HCT116 (cell line): Measurements from ENCODE around the gene TRIM59. TPM values are rescaled to one million over a fixed set of nuclear protein-coding genes. Genes with fewer than 3 reads are reported as not detected.

Experiments used
- ATAC-seq: fragments of 200-7000 bp; cut with Tn5 transposase; 2 replicates; pipeline ENCODE4 v1.9.1; 2020; ENCODE audit warnings: mild to moderate bottlenecking, moderate library complexity
- BruUV-seq: library from RNA; stranded (reverse); fragments of 400-500 nt; replicated peaks from 2 replicates; lab custom pipeline; 2021; lab: Mats Ljungman, UMichigan
- CTCF ChIA-PET: fragments of 300-600 bp; sonication (Branson Sonifier 250); formaldehyde crosslinking; loops from one replicate; lab custom pipeline; 2021; ENCODE audit warnings: antibody characterized with exemption; lab: Charles Lee
- POLR2A ChIA-PET: fragments of 300-600, 350-600 bp; sonication (Branson Sonifier 250); formaldehyde crosslinking; loops from one replicate; lab custom pipeline; 2021; ENCODE audit warnings: antibody characterized with exemption; lab: Charles Lee
- RAD21 ChIA-PET, 2 experiments: fragments of 300-600 bp; sonication (Branson Sonifier 250); formaldehyde crosslinking; loops; one replicate each; lab custom pipeline; 2023; ENCODE audit warnings: low total read pairs in 2 of 2; ENCODE audit not compliant: uncharacterized antibody in 2 of 2, unreplicated experiment in 2 of 2, low non-redundant PET in 1 of 2; lab: Charles Lee
- DNase-seq: peaks from one replicate; pipeline ENCODE4 v3.0.0-alpha.2; 2010; ENCODE audit warnings: low read depth, low spot score
- H2AFZ ChIP-seq: fragments of 200-600 bp; shearing (Covaris generic), sonication (generic); 2 replicates; pipeline ENCODE4 v1.6.1; 2017; ENCODE audit warnings: low read depth, mixed run types, mixed read lengths, antibody characterized with exemption, low read length; ENCODE audit not compliant: poor library complexity, severe bottlenecking
- H3K27ac ChIP-seq: 2 replicates; pipeline ENCODE4 v1.5.1; 2012; ENCODE audit warnings: low read depth, low read length
- H3K27me3 ChIP-seq: fragments of 200-600 bp; sonication (generic); 2 replicates; pipeline ENCODE4 v1.6.1; 2016; ENCODE audit warnings: mixed run types, low read length, mixed read lengths; ENCODE audit not compliant: insufficient read depth
- H3K36me3 ChIP-seq, 2 experiments: fragments of 200-500 bp in 1 of 2; fragments of 200-600 bp in 1 of 2; sonication (Bioruptor generic) in 1 of 2; sonication (generic) in 1 of 2; 2 replicates each; pipeline versions ENCODE4 v1.5.1 to v1.6.1; 2014 to 2016; ENCODE audit warnings: low read length in 2 of 2, inconsistent platforms in 1 of 2, mixed read lengths in 1 of 2, mixed run types in 1 of 2; ENCODE audit not compliant: insufficient read depth in 2 of 2, control insufficient read depth in 1 of 2
- H3K4me1 ChIP-seq, 2 experiments: fragments of 200-600 bp in 1 of 2; sonication (generic) in 1 of 2; 2 replicates each; pipeline versions ENCODE4 v1.5.1 to v1.6.1; 2012 to 2017; ENCODE audit warnings: low read length in 2 of 2, inconsistent platforms in 1 of 2, mild to moderate bottlenecking in 1 of 2, mixed read lengths in 1 of 2, mixed run types in 1 of 2, moderate library complexity in 1 of 2; ENCODE audit not compliant: insufficient read depth in 2 of 2, control insufficient read depth in 1 of 2
- H3K4me2 ChIP-seq: fragments of 200-600 bp; sonication (generic); 2 replicates; pipeline ENCODE4 v1.6.1; 2017; ENCODE audit warnings: mixed run types, low read length, mixed read lengths
- H3K4me3 ChIP-seq, 2 experiments: fragments of 200-600 bp in 1 of 2; sonication (generic) in 1 of 2; replicated peaks in 1 of 2; 2 replicates each; pipeline ENCODE4 v1.5.1; 2011 to 2016; ENCODE audit warnings: low read length in 2 of 2, control low read depth in 1 of 2, low read depth in 1 of 2, mild to moderate bottlenecking in 1 of 2, mixed read lengths in 1 of 2, mixed run types in 1 of 2
- H3K79me2 ChIP-seq: fragments of 200-600 bp; sonication (generic); 2 replicates; pipeline ENCODE4 v1.6.1; 2017; ENCODE audit warnings: mild to moderate bottlenecking, mixed run types, low read length, moderate library complexity, mixed read lengths; ENCODE audit not compliant: insufficient read depth
- H3K9ac ChIP-seq: fragments of 200-600 bp; sonication (generic); 2 replicates; pipeline ENCODE4 v1.6.1; 2016; ENCODE audit warnings: low read length, mixed read lengths
- H3K9me2 ChIP-seq: fragments of 200-600 bp; sonication (generic), shearing (Covaris generic); 2 replicates; pipeline ENCODE4 v1.6.1; 2017; ENCODE audit warnings: mixed run types, mild to moderate bottlenecking, moderate library complexity; ENCODE audit not compliant: insufficient read depth
- H3K9me3 ChIP-seq, 2 experiments: fragments of 200-500 bp in 1 of 2; fragments of 200-600 bp in 1 of 2; sonication (Bioruptor generic) in 1 of 2; sonication (generic) in 1 of 2; 2 replicates each; pipeline ENCODE4 v1.6.1; 2014 to 2017; ENCODE audit warnings: low read length in 2 of 2, mixed read lengths in 2 of 2, inconsistent platforms in 1 of 2, low read depth in 1 of 2, mild to moderate bottlenecking in 1 of 2, mixed run types in 1 of 2, moderate library complexity in 1 of 2; ENCODE audit not compliant: control insufficient read depth in 1 of 2, insufficient read depth in 1 of 2
- H4K20me1 ChIP-seq: fragments of 200-600 bp; sonication (generic), shearing (Covaris generic); 2 replicates; pipeline ENCODE4 v1.6.1; 2017; ENCODE audit warnings: mixed run types, mild to moderate bottlenecking, moderate library complexity; ENCODE audit not compliant: insufficient read depth
- CBX3 ChIP-seq: IDR thresholded peaks from 2 replicates; pipeline ENCODE4 v1.6.1; 2012; ENCODE audit warnings: low read depth
- CTCF ChIP-seq, 3 experiments: fragments of 200-600 bp in 1 of 3; sonication (generic) in 1 of 3; IDR thresholded peaks in 2 of 3; conservative IDR thresholded peaks in 1 of 3; 2 replicates each; pipeline ENCODE4 v1.5.1; 2012 to 2017; ENCODE audit warnings: low read depth in 2 of 3, low read length in 2 of 3, antibody characterized with exemption in 1 of 3, borderline replicate concordance in 1 of 3, control low read depth in 1 of 3, mild to moderate bottlenecking in 1 of 3, mixed read lengths in 1 of 3, mixed run types in 1 of 3, moderate library complexity in 1 of 3; ENCODE audit not compliant: insufficient read depth in 1 of 3
- EGR1 ChIP-seq: IDR thresholded peaks from 2 replicates; pipeline ENCODE4 v1.6.1; 2012; ENCODE audit warnings: low read depth
- EZH2phosphoT487 ChIP-seq: fragments of 200-600 bp; IDR thresholded peaks from 2 replicates; pipeline ENCODE4 v1.6.1; 2018; ENCODE audit warnings: antibody characterized with exemption, borderline replicate concordance
- RAD21 ChIP-seq: IDR thresholded peaks from 2 replicates; pipeline ENCODE4 v1.6.1; 2012; ENCODE audit warnings: low read depth, mild to moderate bottlenecking
- SIN3A ChIP-seq: IDR thresholded peaks from 2 replicates; pipeline ENCODE4 v1.6.1; 2012; ENCODE audit warnings: low read depth
- TCF7L2 ChIP-seq: IDR thresholded peaks from 2 replicates; pipeline ENCODE4 v1.7.0; 2011; ENCODE audit warnings: borderline replicate concordance, inconsistent platforms; ENCODE audit not compliant: insufficient read depth, insufficient read length; ENCODE audit errors: extremely low read depth
- intact Hi-C: fragments of 100-400 bp; cut with micrococcal nuclease; formaldehyde crosslinking; loops from 2 replicates; pipeline ENCODE4 v1.10.0; 2022
- total RNA-seq: library from RNA; stranded (reverse); gene quantifications from one replicate; pipeline ENCODE4 v1.2.1, GENCODE V29; 2021; ENCODE audit not compliant: unreplicated experiment

Gene TRIM59
- total RNA-seq, 1 experiment from 2014 or later: 41.6 TPM

- DNase-seq (no peak), ATAC-seq (no peak)
- H4K20me1 ChIP-seq: no peaks in the 10 kb centered on the region
- BruUV-seq: no TSS peak
- RAD21 ChIA-PET: no interaction called here
- H3K27ac ChIP-seq: no peak overlapping the region
- H3K36me3 ChIP-seq: no peaks in the 10 kb centered on the region
- POLR2A ChIA-PET: no interaction called here
- no peak for TF ChIP-seq CBX3
- no peak for TF ChIP-seq EGR1
- no peak for TF ChIP-seq EZH2phosphoT487
- TF ChIP-seq SIN3A: no peak
- no peak for TF ChIP-seq RAD21
- no peak for TF ChIP-seq CTCF (IDR thresholded peaks at IDR 0.05 in 2 of 3, conservative IDR thresholded peaks at IDR 0.05 in 1 of 3; ENCODE audit: borderline replicate concordance in 1 of 3, insufficient read depth in 1 of 3, low read depth in 2 of 3, low read length in 2 of 3)
- TF ChIP-seq TCF7L2: no peak
- H3K27me3 ChIP-seq: no peaks in the 10 kb centered on the region
- no peak overlapping the region for H3K9ac ChIP-seq
- H3K9me3 ChIP-seq: no peaks in the 10 kb centered on the region
- no peak overlapping the region for H2AFZ ChIP-seq
- H3K9me2 ChIP-seq: no peaks in the 10 kb centered on the region
- 0 out of 4 replicates have a peak, but pooled peaks cover 0 to 2% of the 10 kb centered on the region in 2 experiments for H3K4me1 ChIP-seq
- CTCF ChIA-PET: no interaction called here
- intact Hi-C loops: no loop called here
- no peak overlapping the region for H3K4me3 ChIP-seq
- no peak overlapping the region for H3K4me2 ChIP-seq
- no peaks in the 10 kb centered on the region for H3K79me2 ChIP-seq
Observed at GRCh38 chr3:160479376-160479775, 29.8 kb upstream of the TRIM59 start.

- H2AFZ ChIP-seq: no peak overlapping the region
- POLR2A ChIA-PET: interaction anchor here (0.6 kb wide), 1 partner anchor 33 kb away, joined by 3 read pairs; no protein-coding TSS in a partner anchor
- no peaks in the 10 kb centered on the region for H3K9me2 ChIP-seq
- no peaks in the 10 kb centered on the region for H3K9me3 ChIP-seq
- RAD21 ChIA-PET: no interaction called here
- DNase-seq (no peak), ATAC-seq (no peak)
- no peak for TF ChIP-seq CBX3
- intact Hi-C loops: no loop called here
- BruUV-seq: no TSS peak
- H3K4me2 ChIP-seq: no peak overlapping the region
- H3K27me3 ChIP-seq: no peaks in the 10 kb centered on the region
- no peaks in the 10 kb centered on the region for H3K36me3 ChIP-seq
- no peaks in the 10 kb centered on the region for H4K20me1 ChIP-seq
- H3K79me2 ChIP-seq: no peaks in the 10 kb centered on the region
- H3K4me1 ChIP-seq: 0 out of 4 replicates have a peak, but pooled peaks cover 0 to 7% of the 10 kb centered on the region in 2 experiments
- H3K27ac ChIP-seq: no peak overlapping the region
- no peak overlapping the region for H3K4me3 ChIP-seq
- CTCF ChIA-PET: no interaction called here
- H3K9ac ChIP-seq: no peak overlapping the region
Observed at GRCh38 chr3:160478338-160478737, 28.8 kb upstream of the TRIM59 start.
